ENCODE data around the gene DTNB.

Gene DTNB

DNA sequence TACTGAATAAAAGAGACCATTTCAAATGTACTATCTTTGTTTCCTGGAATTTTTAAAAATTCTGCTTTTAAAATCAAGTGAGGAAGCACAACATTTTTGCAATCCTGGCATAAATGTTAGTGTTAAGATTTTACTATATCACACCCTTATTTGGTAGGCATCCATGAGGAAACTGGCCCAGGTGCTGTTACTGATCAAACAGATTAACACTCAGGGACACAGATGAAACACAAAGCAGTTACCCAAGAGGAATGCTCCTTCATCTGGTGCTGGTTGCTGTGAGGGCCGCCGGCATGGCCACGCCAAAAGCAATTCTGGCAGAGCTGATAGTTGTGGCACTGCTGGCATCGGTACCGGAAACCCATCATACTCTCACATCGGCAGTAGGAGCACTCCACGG, 96.8 kb downstream of the DTNB start:
- H3K4me3 ChIP-seq (ENCODE audit: insufficient read depth, low read depth, low read length), result no peak overlapping the region
- no peak overlapping the region for H3K27ac ChIP-seq (ENCODE audit: insufficient read depth, low read depth, low read length, poor library complexity, severe bottlenecking)
- H3K27me3 ChIP-seq (ENCODE audit: control insufficient read depth, insufficient read depth, low read length, poor library complexity, severe bottlenecking), result no peaks in the 10 kb centered on the region
- H3K4me1 ChIP-seq (ENCODE audit: control insufficient read depth, insufficient read depth, low read length), result no peaks in the 10 kb centered on the region
- no peaks in the 10 kb centered on the region for H3K9me3 ChIP-seq (ENCODE audit: control insufficient read depth, low read length)
- H3K36me3 ChIP-seq (ENCODE audit: control insufficient read depth, insufficient read depth, low read length), result no peaks in the 10 kb centered on the region
- 93 to 98% methylated on average over 7 of the region's 7 CpGs for WGBS, 2 experiments

DNA sequence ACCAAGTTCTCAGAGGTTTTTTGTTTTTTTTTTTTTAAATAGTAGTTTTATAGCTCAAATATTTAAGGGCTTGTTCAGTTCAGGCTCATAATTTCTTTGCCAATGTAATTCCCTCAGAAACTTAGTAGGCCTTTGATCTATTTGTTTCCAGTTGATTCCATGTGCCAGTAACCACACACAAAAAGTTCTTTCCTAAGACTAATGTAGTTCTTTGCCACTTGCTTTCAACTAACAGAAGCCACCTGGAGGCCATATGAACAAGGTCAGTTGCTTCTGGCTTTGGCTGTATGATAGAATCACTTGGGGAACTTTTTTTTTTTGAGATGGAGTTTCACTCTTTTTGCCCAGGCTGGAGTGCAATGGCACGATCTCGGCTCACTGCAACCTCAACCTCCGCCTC, 100.7 kb downstream of the DTNB start:
- Histone ChIP-seq H3K27me3 (ENCODE audit: control insufficient read depth, insufficient read depth, low read length, poor library complexity, severe bottlenecking) (no peaks in the 10 kb centered on the region), H3K27ac (ENCODE audit: insufficient read depth, low read depth, low read length, poor library complexity, severe bottlenecking) (no peak overlapping the region), H3K36me3 (ENCODE audit: control insufficient read depth, insufficient read depth, low read length) (no peaks in the 10 kb centered on the region), H3K4me3 (ENCODE audit: insufficient read depth, low read depth, low read length) (no peak overlapping the region), H3K4me1 (ENCODE audit: control insufficient read depth, insufficient read depth, low read length) (no peaks in the 10 kb centered on the region), H3K9me3 (ENCODE audit: control insufficient read depth, low read length) (no peaks in the 10 kb centered on the region)
- 91 to 96% methylated on average over 3 of the region's 3 CpGs for WGBS, 2 experiments

DNA sequence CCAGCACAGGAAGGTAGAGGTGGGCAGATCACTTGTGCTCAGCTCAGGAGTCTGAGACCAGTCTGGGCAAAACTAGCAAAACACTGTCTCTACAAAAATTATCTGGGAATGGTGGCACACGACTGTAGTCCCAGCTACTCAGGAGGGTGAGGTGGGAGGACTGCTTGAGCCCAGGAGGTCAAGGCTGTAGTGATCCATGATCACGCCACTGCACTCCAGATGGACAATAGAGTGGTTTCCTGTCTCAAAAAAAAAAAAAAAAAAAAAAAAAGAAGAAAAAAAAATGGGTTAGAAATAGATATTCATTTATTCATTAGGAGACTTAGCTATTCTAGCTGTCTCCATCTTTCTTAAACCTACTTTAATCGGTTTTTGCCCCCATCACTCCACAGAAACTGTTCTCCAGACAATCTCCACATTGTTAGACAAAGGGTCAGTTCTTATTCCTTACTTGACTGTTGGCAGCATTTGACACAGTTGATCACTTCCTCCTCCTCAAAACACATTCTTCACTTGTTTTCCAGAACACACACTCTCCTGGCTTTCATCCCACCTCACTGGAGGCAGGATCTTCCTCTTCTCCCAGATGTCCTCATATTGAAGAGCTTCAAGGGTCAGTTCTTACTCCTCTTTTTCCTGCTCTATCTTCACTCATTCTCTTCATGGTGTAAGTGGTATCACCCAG, 103.1 kb downstream of the DTNB start:
- H3K9me3 ChIP-seq (ENCODE audit: control insufficient read depth, low read length), result no peaks in the 10 kb centered on the region
- H3K27ac ChIP-seq (ENCODE audit: insufficient read depth, low read depth, low read length, poor library complexity, severe bottlenecking), result no peak overlapping the region
- WGBS, 2 experiments, result 93 to 96% methylated on average over 2 to 3 of the region's 3 CpGs
- no peaks in the 10 kb centered on the region for H3K27me3 ChIP-seq (ENCODE audit: control insufficient read depth, insufficient read depth, low read length, poor library complexity, severe bottlenecking)
- no peaks in the 10 kb centered on the region for H3K36me3 ChIP-seq (ENCODE audit: control insufficient read depth, insufficient read depth, low read length)
- H3K4me1 ChIP-seq (ENCODE audit: control insufficient read depth, insufficient read depth, low read length), result peaks cover 5% of the 10 kb centered on the region
- no peak overlapping the region for H3K4me3 ChIP-seq (ENCODE audit: insufficient read depth, low read depth, low read length)

DNA sequence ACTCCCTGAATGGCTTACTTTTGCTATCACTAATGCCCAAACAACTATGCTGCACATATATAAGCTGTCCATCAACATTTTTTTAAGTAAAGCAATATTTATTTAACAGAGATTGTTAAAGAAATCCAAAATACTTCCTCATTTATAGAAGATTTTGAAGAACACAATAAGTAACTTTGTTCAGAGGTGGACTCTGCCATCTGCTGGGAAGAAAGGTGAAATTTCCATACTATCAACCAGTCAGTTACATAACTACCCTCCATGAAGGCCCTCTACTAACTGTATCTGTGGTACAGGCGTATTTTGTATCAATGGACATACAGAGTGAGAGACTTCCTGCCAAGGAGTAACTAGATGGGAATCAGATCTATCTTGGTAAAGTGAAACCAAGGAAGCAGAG, 106.0 kb downstream of the DTNB start:
- no peak overlapping the region for H3K4me3 ChIP-seq (ENCODE audit: insufficient read depth, low read depth, low read length)
- WGBS, 2 experiments, result 93 to 100% methylated on average over 1 of the region's 1 CpG
- no peaks in the 10 kb centered on the region for H3K27me3 ChIP-seq (ENCODE audit: control insufficient read depth, insufficient read depth, low read length, poor library complexity, severe bottlenecking)
- no peaks in the 10 kb centered on the region for H3K36me3 ChIP-seq (ENCODE audit: control insufficient read depth, insufficient read depth, low read length)
- peaks cover 5% of the 10 kb centered on the region for H3K4me1 ChIP-seq (ENCODE audit: control insufficient read depth, insufficient read depth, low read length)
- H3K9me3 ChIP-seq (ENCODE audit: control insufficient read depth, low read length), result no peaks in the 10 kb centered on the region
- H3K27ac ChIP-seq (ENCODE audit: insufficient read depth, low read depth, low read length, poor library complexity, severe bottlenecking), result no peak overlapping the region

DNA sequence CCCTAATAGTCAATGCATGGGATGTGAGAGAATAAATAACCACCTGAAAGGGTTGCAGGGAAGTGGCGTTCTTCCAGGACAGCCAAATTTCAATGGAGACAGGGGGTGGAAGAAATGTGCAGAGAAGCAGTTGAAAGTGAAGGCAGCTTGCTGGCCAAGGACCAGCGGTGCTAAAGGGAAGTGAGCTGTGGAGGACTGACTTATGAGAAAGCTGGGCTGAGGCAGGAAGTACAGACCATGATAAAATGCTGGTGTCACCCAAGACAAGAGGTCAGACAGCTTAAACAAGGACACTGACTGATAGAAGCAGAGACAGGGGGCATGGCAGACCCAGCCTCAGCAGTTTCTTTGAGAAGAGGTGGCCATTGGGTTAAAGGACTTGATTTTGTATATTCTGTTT, 106.7 kb downstream of the DTNB start:
- peaks cover 5% of the 10 kb centered on the region for H3K4me1 ChIP-seq (ENCODE audit: control insufficient read depth, insufficient read depth, low read length)
- no peaks in the 10 kb centered on the region for H3K27me3 ChIP-seq (ENCODE audit: control insufficient read depth, insufficient read depth, low read length, poor library complexity, severe bottlenecking)
- H3K27ac ChIP-seq (ENCODE audit: insufficient read depth, low read depth, low read length, poor library complexity, severe bottlenecking), result no peak overlapping the region
- no peak overlapping the region for H3K4me3 ChIP-seq (ENCODE audit: insufficient read depth, low read depth, low read length)
- H3K9me3 ChIP-seq (ENCODE audit: control insufficient read depth, low read length), result no peaks in the 10 kb centered on the region
- 90 to 91% methylated on average over 2 of the region's 2 CpGs for WGBS, 2 experiments
- no peaks in the 10 kb centered on the region for H3K36me3 ChIP-seq (ENCODE audit: control insufficient read depth, insufficient read depth, low read length)

DNA sequence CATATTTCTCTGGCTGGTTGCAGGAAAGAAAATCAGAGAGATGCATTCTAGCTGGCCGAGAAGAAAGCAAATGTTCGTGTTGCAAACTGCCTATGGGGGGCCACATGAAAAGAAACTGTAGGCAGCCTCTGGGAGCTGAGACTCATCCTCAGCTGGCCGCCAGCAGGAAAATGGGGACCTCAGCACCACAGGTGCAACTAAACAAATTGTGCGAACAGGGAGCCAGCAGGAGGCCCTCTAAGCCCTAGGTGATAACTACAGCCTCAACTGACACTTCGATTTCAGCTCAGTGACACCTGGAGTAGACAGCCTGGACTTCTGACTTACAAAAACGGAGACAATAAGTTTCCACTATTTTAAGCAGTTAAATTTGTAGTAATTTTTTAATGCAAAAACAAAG, 107.3 kb downstream of the DTNB start:
- H3K4me1 ChIP-seq (ENCODE audit: control insufficient read depth, insufficient read depth, low read length), result peaks cover 5% of the 10 kb centered on the region
- H3K27me3 ChIP-seq (ENCODE audit: control insufficient read depth, insufficient read depth, low read length, poor library complexity, severe bottlenecking), result no peaks in the 10 kb centered on the region
- WGBS, 2 experiments, result 61 to 62% methylated on average over 6 of the region's 6 CpGs
- H3K36me3 ChIP-seq (ENCODE audit: control insufficient read depth, insufficient read depth, low read length), result no peaks in the 10 kb centered on the region
- no peak overlapping the region for H3K4me3 ChIP-seq (ENCODE audit: insufficient read depth, low read depth, low read length)
- H3K9me3 ChIP-seq (ENCODE audit: control insufficient read depth, low read length), result no peaks in the 10 kb centered on the region
- H3K27ac ChIP-seq (ENCODE audit: insufficient read depth, low read depth, low read length, poor library complexity, severe bottlenecking), result no peak overlapping the region

DNA sequence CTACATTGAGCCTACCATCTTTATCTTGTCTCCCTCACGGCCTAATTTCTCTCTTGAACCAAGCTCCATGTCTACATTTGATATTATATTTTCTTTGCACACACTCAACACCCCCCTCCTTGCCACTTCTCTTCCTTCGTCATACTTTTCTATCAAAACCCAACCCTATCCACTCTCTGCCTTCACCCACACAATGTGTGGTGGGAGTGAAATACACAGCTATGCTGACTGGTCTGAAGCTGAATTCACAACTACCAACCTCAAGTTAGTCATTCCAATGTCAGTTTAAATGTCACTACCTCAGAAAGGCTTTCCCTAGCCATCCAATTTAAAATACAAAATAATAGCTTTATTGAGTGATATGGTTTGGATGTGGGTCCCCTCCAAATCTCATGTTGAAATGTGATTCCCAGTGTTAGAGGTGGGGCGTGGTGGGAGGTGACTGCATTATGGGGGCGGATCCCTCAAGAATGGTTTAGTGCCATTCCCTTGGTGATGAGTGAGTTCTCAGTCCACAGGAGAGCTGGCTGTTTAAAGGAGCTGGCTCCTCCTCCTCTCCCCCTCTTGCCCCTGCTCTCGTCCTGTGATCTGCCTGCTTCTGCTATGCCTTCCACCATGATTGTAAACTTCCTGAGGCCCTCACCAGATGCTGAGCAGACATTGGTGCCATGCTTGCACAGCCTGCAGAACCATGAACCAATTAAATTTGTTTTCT, 112.1 kb downstream of the DTNB start:
- Histone ChIP-seq H3K27me3 (ENCODE audit: control insufficient read depth, insufficient read depth, low read length, poor library complexity, severe bottlenecking) (no peaks in the 10 kb centered on the region), H3K4me1 (ENCODE audit: control insufficient read depth, insufficient read depth, low read length) (peaks cover 3% of the 10 kb centered on the region), H3K4me3 (ENCODE audit: insufficient read depth, low read depth, low read length) (no peak overlapping the region), H3K9me3 (ENCODE audit: control insufficient read depth, low read length) (no peaks in the 10 kb centered on the region), H3K27ac (ENCODE audit: insufficient read depth, low read depth, low read length, poor library complexity, severe bottlenecking) (no peak overlapping the region), H3K36me3 (ENCODE audit: control insufficient read depth, insufficient read depth, low read length) (no peaks in the 10 kb centered on the region)
- 80 to 81% methylated on average over 5 of the region's 5 CpGs for WGBS, 2 experiments

DNA sequence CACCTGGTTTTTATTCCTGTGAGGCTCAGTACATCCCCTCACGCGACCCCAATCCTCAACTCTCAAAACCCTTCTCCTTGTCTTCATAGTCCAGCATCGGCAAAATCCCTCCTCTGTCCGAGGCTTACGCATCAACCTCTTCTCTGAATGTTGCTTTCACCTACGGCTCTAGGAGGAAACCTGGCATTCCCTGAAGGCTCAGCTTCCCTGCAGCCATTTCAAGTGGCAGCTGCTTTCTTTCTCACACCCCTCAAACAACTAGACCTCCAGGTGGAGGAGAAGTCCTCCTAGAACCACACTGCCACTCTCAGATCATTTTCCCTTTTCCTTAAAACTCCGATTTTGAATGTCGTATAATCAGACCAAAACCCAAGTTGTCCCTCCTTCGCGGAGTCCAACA, 114.2 kb downstream of the DTNB start:
- WGBS, 2 experiments, result 92 to 95% methylated on average over 10 of the region's 10 CpGs
- Histone ChIP-seq H3K27me3 (ENCODE audit: control insufficient read depth, insufficient read depth, low read length, poor library complexity, severe bottlenecking) (no peaks in the 10 kb centered on the region), H3K27ac (ENCODE audit: insufficient read depth, low read depth, low read length, poor library complexity, severe bottlenecking) (no peak overlapping the region), H3K4me1 (ENCODE audit: control insufficient read depth, insufficient read depth, low read length) (no peaks in the 10 kb centered on the region), H3K4me3 (ENCODE audit: insufficient read depth, low read depth, low read length) (no peak overlapping the region), H3K9me3 (ENCODE audit: control insufficient read depth, low read length) (no peaks in the 10 kb centered on the region), H3K36me3 (ENCODE audit: control insufficient read depth, insufficient read depth, low read length) (no peaks in the 10 kb centered on the region)

DNA sequence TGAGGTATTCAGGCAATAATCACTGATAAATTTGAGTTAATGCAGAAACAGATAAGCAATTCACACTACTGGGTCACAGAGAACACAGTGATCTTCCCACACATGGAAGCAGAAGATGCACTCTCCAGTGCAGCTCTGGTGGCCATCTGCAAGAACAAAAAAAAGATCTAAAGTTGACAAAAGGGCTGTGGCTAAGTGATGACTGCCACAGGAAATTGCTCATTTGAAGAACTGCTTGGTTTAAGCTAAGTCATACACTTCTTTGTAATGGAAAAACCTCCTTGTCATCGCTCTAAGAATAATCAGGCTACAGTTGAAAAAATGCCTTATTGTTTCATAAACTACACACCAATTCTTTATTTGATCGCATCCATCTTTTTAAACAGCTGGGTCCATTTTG, 115.1 kb downstream of the DTNB start:
- WGBS, 2 experiments, result 77 to 80% methylated on average over 2 of the region's 2 CpGs
- H3K27ac ChIP-seq (ENCODE audit: insufficient read depth, low read depth, low read length, poor library complexity, severe bottlenecking), result no peak overlapping the region
- H3K4me1 ChIP-seq (ENCODE audit: control insufficient read depth, insufficient read depth, low read length), result no peaks in the 10 kb centered on the region
- no peaks in the 10 kb centered on the region for H3K9me3 ChIP-seq (ENCODE audit: control insufficient read depth, low read length)
- no peaks in the 10 kb centered on the region for H3K36me3 ChIP-seq (ENCODE audit: control insufficient read depth, insufficient read depth, low read length)
- H3K4me3 ChIP-seq (ENCODE audit: insufficient read depth, low read depth, low read length), result no peak overlapping the region
- no peaks in the 10 kb centered on the region for H3K27me3 ChIP-seq (ENCODE audit: control insufficient read depth, insufficient read depth, low read length, poor library complexity, severe bottlenecking)

DNA sequence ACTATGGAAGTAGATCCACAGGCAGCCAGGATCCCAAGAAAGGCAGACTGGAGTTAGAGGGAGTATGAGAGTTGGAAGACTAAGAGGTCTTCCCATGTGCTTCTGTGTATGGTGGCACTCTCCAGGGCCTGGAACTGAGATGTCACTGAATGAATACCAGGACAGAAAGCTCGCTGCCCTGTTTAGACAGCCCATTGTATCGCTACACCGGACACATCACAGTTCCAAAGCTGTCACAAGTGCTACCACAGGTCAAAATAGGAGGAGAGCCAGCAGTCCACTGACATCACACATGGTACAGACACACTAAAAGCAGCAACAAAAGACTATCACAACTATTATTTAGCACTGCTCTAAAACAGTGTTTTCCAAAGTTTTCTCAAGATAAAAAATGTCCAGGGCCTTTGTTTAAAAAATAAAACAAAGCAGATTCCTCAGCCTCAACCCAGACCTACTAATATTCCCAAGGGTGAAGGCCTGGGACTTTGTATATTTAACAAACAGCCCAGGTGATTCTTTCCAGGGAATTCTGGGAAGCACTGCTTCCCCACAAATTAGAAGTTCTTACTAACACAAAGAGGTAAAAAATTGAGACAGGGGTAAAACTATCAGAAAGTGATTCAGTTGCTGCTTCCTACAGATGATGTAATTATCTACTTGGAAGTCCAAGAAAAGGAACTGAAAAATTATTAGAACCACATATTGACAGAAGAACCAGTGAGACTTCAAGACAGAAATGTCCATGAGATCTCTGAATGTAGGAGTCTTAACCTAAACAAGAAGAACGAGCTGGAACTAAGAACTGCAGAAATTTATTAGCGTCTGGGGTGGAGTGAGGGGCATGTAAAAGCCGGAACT, 116.0 kb downstream of the DTNB start:
- Histone ChIP-seq H3K4me1 (ENCODE audit: control insufficient read depth, insufficient read depth, low read length) (no peaks in the 10 kb centered on the region), H3K27me3 (ENCODE audit: control insufficient read depth, insufficient read depth, low read length, poor library complexity, severe bottlenecking) (no peaks in the 10 kb centered on the region), H3K27ac (ENCODE audit: insufficient read depth, low read depth, low read length, poor library complexity, severe bottlenecking) (no peak overlapping the region), H3K9me3 (ENCODE audit: control insufficient read depth, low read length) (no peaks in the 10 kb centered on the region), H3K36me3 (ENCODE audit: control insufficient read depth, insufficient read depth, low read length) (no peaks in the 10 kb centered on the region), H3K4me3 (ENCODE audit: insufficient read depth, low read depth, low read length) (no peak overlapping the region)
- 91 to 95% methylated on average over 6 of the region's 6 CpGs for WGBS, 2 experiments
